HUES64 (cell line): Measurements from ENCODE around the gene PLEK.

Experiments used
- H3K27ac ChIP-seq: 2 replicates; pipeline ENCODE4 v1.7.0; 2013; ENCODE audit warnings: low read depth, low read length, inconsistent platforms
- H3K27me3 ChIP-seq: 2 replicates; pipeline ENCODE4 v1.6.1; 2013; ENCODE audit warnings: mild to moderate bottlenecking, low read length; ENCODE audit not compliant: insufficient read depth
- H3K36me3 ChIP-seq: 2 replicates; pipeline ENCODE4 v1.6.1; 2013; ENCODE audit warnings: mild to moderate bottlenecking, low read length; ENCODE audit not compliant: insufficient read depth
- H3K4me1 ChIP-seq: 2 replicates; pipeline ENCODE4 v1.6.1; 2013; ENCODE audit warnings: mild to moderate bottlenecking, low read length, moderate library complexity; ENCODE audit not compliant: insufficient read depth
- H3K4me3 ChIP-seq: 2 replicates; pipeline ENCODE4 v1.5.1; 2013; ENCODE audit warnings: mild to moderate bottlenecking, low read length, moderate library complexity
- H3K9ac ChIP-seq: 2 replicates; pipeline ENCODE4 v1.6.1; 2013; ENCODE audit warnings: mild to moderate bottlenecking, low read depth, low read length
- H3K9me3 ChIP-seq: 2 replicates; pipeline ENCODE4 v1.6.1; 2013; ENCODE audit warnings: low read depth, low read length; ENCODE audit not compliant: insufficient read depth
- WGBS: fragments of 150-250, 120-280 bp; methylation state at CpG from one replicate; pipeline ENCODE4 v1.1.7; 2013; ENCODE audit warnings: missing lambda C conversion rate; 5-methylcytosine and 5-hydroxymethylcytosine counted together

Gene PLEK

GRCh38 chr2:68356599-68357239, 8.4 kb upstream of the PLEK start:
- H3K4me3 ChIP-seq = no peak overlapping the region
- H3K9ac ChIP-seq = no peak overlapping the region
- 90% methylated on average over 3 of the region's 4 CpGs for WGBS
- H3K27me3 ChIP-seq = no peaks in the 10 kb centered on the region
- no peaks in the 10 kb centered on the region for H3K4me1 ChIP-seq
- H3K36me3 ChIP-seq = no peaks in the 10 kb centered on the region
- H3K27ac ChIP-seq = no peak overlapping the region
- H3K9me3 ChIP-seq = no peaks in the 10 kb centered on the region

GRCh38 chr2:68357605-68358337, 7.3 kb upstream of the PLEK start:
- no peaks in the 10 kb centered on the region for H3K4me1 ChIP-seq
- no peaks in the 10 kb centered on the region for H3K36me3 ChIP-seq
- H3K9me3 ChIP-seq = no peaks in the 10 kb centered on the region
- 0 out of 2 replicates have a peak, but pooled peaks cover 3% of the 10 kb centered on the region for H3K27me3 ChIP-seq
- no peak overlapping the region for H3K9ac ChIP-seq
- H3K27ac ChIP-seq = no peak overlapping the region
- no peak overlapping the region for H3K4me3 ChIP-seq
- 70% methylated on average over 6 of the region's 6 CpGs for WGBS

- Histone ChIP-seq H3K9me3 (no peaks in the 10 kb centered on the region), H3K9ac (no peak overlapping the region), H3K27me3 (0 out of 2 replicates have a peak, but pooled peaks cover 5% of the 10 kb centered on the region), H3K27ac (no peak overlapping the region), H3K36me3 (no peaks in the 10 kb centered on the region), H3K4me3 (no peak overlapping the region), H3K4me1 (no peaks in the 10 kb centered on the region)
- WGBS = 79% methylated on average over 2 of the region's 3 CpGs
Measured at GRCh38 chr2:68359889-68360288, 5.2 kb upstream of the PLEK start.

GRCh38 chr2:68362069-68362468, 3.0 kb upstream of the PLEK start:
- 36% methylated on average over 12 of the region's 12 CpGs for WGBS
- H3K9me3 ChIP-seq = no peaks in the 10 kb centered on the region
- H3K36me3 ChIP-seq = no peaks in the 10 kb centered on the region
- H3K9ac ChIP-seq = no peak overlapping the region
- H3K4me3 ChIP-seq = no peak overlapping the region
- 0 out of 2 replicates have a peak, but pooled peaks cover 5% of the 10 kb centered on the region for H3K27me3 ChIP-seq
- no peaks in the 10 kb centered on the region for H3K4me1 ChIP-seq
- H3K27ac ChIP-seq = no peak overlapping the region

DNA sequence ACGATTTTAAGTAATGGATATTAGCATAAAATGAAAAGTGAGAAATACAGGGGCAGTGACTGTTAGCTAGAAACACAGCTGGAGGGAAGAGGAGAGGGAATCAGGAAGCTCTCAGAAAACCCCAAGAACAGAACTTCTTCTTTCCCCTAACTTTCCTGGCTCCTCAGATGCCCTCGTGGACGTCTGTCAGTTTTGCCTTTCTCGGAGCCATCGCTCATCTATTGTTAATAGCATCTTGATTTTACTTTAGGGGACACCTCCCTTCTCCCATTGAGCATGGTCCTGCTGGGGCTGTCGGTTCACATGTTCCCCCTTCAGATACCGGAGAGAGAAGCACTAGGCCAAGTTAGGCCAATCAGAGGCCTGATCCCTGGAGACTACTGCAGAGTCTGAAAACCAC, 2.3 kb upstream of the PLEK start:
- Histone ChIP-seq H3K27me3 (0 out of 2 replicates have a peak, but pooled peaks cover 5% of the 10 kb centered on the region), H3K27ac (no peak overlapping the region), H3K4me1 (no peaks in the 10 kb centered on the region), H3K36me3 (no peaks in the 10 kb centered on the region), H3K9me3 (no peaks in the 10 kb centered on the region), H3K9ac (no peak overlapping the region), H3K4me3 (no peak overlapping the region)
- WGBS = 94% methylated on average over 7 of the region's 7 CpGs

DNA sequence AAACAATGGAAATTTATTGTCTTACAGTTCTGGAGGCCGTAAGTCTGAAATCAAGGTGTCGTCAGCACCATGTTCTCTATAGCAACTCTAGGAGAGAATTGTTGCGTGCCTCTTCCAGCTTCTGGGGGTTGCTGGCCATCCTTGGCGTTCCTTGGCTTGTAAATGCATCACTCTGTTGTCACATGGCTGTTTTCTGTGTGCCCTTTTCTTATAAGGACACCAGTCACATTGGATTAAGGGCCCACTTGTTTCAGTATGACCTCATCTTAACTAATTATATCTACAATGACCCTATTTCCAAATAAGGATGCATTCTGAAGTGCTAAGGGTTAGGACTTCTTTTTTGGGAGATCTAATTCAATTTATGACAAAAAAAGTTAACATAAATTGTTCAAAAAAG, 1.4 kb upstream of the PLEK start:
- no peak overlapping the region for H3K27ac ChIP-seq

DNA sequence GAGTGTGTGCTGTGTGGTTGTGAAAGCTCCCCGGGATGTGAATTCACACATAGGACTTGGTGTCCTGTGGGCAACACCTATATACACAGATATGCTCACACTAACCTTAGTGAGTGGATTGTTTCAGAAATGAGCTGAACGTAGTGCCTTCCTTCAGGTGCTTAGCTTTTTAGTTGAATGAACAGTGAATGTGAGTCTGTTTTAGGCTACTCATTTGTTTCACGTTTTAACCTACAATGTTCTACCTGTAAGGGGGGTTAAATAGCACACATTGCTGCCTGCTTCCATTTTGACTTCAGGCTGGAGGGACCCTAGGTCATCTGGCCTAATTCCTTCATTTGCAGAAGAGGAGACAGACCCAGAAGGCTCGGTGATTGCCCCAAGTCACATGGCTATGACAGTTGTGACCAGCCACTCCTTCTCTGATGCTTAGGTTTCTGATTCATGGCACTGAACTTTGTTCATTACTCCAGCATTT, 1.0 kb downstream of the PLEK start:
- whole genome bisulfite sequencing = 87% methylated on average over 3 of the region's 4 CpGs
- no peaks in the 10 kb centered on the region for H3K9me3 ChIP-seq
- no peaks in the 10 kb centered on the region for H3K4me1 ChIP-seq
- H3K36me3 ChIP-seq = no peaks in the 10 kb centered on the region
- H3K27ac ChIP-seq = no peak overlapping the region
- no peak overlapping the region for H3K9ac ChIP-seq
- H3K4me3 ChIP-seq = no peak overlapping the region
- H3K27me3 ChIP-seq = 0 out of 2 replicates have a peak, but pooled peaks cover 5% of the 10 kb centered on the region

More for the DNA sequence above, 1.4 kb upstream of the PLEK start:
- 93% methylated on average over 4 of the region's 4 CpGs for WGBS
- Histone ChIP-seq H3K4me1 (no peaks in the 10 kb centered on the region), H3K36me3 (no peaks in the 10 kb centered on the region), H3K9ac (no peak overlapping the region), H3K9me3 (no peaks in the 10 kb centered on the region), H3K4me3 (no peak overlapping the region), H3K27me3 (0 out of 2 replicates have a peak, but pooled peaks cover 5% of the 10 kb centered on the region)

DNA sequence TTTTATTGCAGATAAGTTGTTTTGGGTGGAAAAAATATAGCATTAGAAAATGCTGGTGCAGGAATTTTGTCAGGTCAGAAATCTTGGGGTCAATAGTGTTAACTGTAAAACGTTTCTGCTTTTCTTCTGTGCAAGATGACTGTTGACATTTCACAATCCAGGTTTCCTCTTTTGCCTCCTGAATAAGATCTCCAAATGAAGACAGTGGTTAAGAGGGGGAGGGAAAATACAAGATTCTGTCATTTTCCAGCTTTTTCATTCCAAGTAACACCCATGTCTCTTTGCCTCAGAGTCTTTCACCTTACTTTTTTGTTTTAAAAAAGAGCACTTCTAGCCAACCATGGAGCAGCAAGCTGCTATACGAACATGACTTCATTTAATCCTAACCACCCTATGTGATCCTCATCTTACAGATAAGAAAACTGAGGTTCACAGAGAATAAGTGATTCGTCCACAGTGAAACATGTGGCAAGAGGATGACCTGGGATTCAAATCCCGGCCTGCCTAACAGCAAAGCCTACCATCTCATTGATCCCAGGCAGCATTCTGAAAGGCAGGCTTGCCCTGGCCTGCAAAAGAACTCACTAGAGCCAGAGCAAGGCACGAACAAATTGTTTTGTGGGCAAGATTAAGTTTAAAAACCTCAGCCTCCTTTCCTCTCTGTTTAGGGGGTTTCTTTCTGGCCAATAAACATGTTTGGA, 3.0 kb downstream of the PLEK start:
- H3K36me3 ChIP-seq = no peaks in the 10 kb centered on the region
- no peak overlapping the region for H3K4me3 ChIP-seq
- no peak overlapping the region for H3K27ac ChIP-seq
- 81% methylated on average over 5 of the region's 5 CpGs for WGBS
- H3K27me3 ChIP-seq = 0 out of 2 replicates have a peak, but pooled peaks cover 2% of the 10 kb centered on the region
- H3K9ac ChIP-seq = no peak overlapping the region
- H3K4me1 ChIP-seq = no peaks in the 10 kb centered on the region
- H3K9me3 ChIP-seq = no peaks in the 10 kb centered on the region

- H3K27ac ChIP-seq = no peak overlapping the region
- no peaks in the 10 kb centered on the region for H3K9me3 ChIP-seq
- no peaks in the 10 kb centered on the region for H3K4me1 ChIP-seq
- no peaks in the 10 kb centered on the region for H3K27me3 ChIP-seq
- no peaks in the 10 kb centered on the region for H3K36me3 ChIP-seq
- WGBS = 89% methylated on average over 5 of the region's 6 CpGs
- H3K4me3 ChIP-seq = no peak overlapping the region
- no peak overlapping the region for H3K9ac ChIP-seq
Measured at GRCh38 chr2:68368654-68369336, 3.7 kb downstream of the PLEK start.

DNA sequence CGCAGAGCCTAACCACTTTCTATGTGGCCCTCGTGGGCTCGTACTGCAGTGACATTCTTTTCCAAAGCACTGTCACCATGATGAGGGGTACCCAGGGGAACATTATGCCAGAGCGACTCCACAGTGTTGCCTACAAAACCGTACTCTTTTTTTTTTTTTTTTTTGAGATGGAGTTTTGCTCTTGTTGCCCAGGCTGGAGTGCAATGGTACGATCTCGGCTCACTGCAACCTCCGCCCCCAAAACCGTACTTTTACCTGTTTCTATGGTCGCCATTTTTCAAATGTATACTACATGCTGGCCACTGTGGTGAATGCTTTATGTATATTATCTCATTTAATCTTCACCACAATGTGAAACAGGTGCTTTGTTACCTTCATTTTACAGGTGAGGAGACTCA, 4.3 kb downstream of the PLEK start:
- Histone ChIP-seq H3K27ac (no peak overlapping the region), H3K9ac (no peak overlapping the region)
- WGBS = 87% methylated on average over 10 of the region's 10 CpGs

More for the DNA sequence above, 4.3 kb downstream of the PLEK start:
- no peaks in the 10 kb centered on the region for H3K36me3 ChIP-seq
- H3K4me1 ChIP-seq = no peaks in the 10 kb centered on the region
- no peaks in the 10 kb centered on the region for H3K9me3 ChIP-seq
- no peak overlapping the region for H3K4me3 ChIP-seq
- no peaks in the 10 kb centered on the region for H3K27me3 ChIP-seq
